Ishikawa (cell line): ENCODE measurements around the gene GRXCR2.

Experiments used
- CEBPB ChIP-seq: IDR thresholded peaks from 2 replicates; pipeline ENCODE4 v1.6.1; 2012
- CREB1 ChIP-seq: IDR thresholded peaks from 2 replicates; pipeline ENCODE4 v1.6.1; 2012; ENCODE audit warnings: low read depth
- EP300 ChIP-seq: IDR thresholded peaks from 2 replicates; pipeline ENCODE4 v1.6.1; 2012; ENCODE audit warnings: borderline replicate concordance
- FOXM1 ChIP-seq: IDR thresholded peaks from 2 replicates; pipeline ENCODE4 v1.6.1; 2012; ENCODE audit warnings: low read depth, borderline replicate concordance
- NFIC ChIP-seq: IDR thresholded peaks from 2 replicates; pipeline ENCODE4 v1.6.1; 2012
- RAD21 ChIP-seq: IDR thresholded peaks from 2 replicates; pipeline ENCODE4 v1.6.1; 2012; ENCODE audit warnings: low read depth
- TAF1 ChIP-seq: IDR thresholded peaks from 2 replicates; pipeline ENCODE4 v1.6.1; 2012; ENCODE audit warnings: low read depth, mild to moderate bottlenecking
- TCF12 ChIP-seq: IDR thresholded peaks from 2 replicates; pipeline ENCODE4 v1.6.1; 2012; ENCODE audit warnings: low read depth
- TEAD4 ChIP-seq: IDR thresholded peaks from 2 replicates; pipeline ENCODE4 v1.6.1; 2012
- YY1 ChIP-seq: IDR thresholded peaks from 2 replicates; pipeline ENCODE4 v1.6.1; 2012; ENCODE audit warnings: low read depth
- ZBTB7A ChIP-seq: IDR thresholded peaks from 2 replicates; pipeline ENCODE4 v1.6.1; 2012; ENCODE audit warnings: low read depth
- TF ChIP-seq, protein P1 (sequence below): IDR thresholded peaks from 2 replicates; pipeline ENCODE4 v1.6.1; 2012
- TF ChIP-seq, protein P2 (sequence below): IDR thresholded peaks from 2 replicates; pipeline ENCODE4 v1.6.1; 2012; ENCODE audit warnings: low read depth, mild to moderate bottlenecking
- TF ChIP-seq, protein P3 (sequence below): IDR thresholded peaks from 2 replicates; pipeline ENCODE4 v1.6.1; 2012

DNA sequence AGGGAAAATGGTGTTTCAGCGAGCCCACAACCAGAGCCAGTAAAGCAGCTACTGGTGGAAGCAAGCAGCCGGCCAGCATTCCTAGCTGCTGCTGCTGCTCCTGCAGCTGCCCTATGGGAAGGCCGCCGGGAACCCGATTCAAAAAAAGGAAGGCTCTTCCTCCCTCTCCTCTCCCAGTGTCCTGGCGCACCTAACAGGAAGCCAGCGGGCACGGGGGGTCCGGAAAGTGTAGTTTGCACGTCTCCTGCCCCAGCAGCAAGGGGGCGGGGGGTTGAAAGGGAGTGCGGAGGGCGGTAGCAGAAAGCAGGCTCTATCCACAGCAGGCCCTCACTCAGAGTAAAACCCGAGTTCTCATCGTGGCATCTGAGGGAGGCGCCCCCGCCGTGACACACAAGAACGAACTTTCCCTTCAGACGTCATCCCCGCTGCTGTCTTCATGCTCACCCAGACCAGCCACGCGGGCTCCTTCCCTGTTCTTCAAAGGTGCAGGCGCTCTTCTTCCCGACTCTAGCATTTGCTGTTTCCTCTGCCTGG, 16.5 kb downstream of the GRXCR2 start:
- no peak for TF ChIP-seq TCF12
- TF ChIP-seq, protein P1, sequence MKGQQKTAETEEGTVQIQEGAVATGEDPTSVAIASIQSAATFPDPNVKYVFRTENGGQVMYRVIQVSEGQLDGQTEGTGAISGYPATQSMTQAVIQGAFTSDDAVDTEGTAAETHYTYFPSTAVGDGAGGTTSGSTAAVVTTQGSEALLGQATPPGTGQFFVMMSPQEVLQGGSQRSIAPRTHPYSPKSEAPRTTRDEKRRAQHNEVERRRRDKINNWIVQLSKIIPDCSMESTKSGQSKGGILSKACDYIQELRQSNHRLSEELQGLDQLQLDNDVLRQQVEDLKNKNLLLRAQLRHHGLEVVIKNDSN: no peak
- TF ChIP-seq, protein P2, sequence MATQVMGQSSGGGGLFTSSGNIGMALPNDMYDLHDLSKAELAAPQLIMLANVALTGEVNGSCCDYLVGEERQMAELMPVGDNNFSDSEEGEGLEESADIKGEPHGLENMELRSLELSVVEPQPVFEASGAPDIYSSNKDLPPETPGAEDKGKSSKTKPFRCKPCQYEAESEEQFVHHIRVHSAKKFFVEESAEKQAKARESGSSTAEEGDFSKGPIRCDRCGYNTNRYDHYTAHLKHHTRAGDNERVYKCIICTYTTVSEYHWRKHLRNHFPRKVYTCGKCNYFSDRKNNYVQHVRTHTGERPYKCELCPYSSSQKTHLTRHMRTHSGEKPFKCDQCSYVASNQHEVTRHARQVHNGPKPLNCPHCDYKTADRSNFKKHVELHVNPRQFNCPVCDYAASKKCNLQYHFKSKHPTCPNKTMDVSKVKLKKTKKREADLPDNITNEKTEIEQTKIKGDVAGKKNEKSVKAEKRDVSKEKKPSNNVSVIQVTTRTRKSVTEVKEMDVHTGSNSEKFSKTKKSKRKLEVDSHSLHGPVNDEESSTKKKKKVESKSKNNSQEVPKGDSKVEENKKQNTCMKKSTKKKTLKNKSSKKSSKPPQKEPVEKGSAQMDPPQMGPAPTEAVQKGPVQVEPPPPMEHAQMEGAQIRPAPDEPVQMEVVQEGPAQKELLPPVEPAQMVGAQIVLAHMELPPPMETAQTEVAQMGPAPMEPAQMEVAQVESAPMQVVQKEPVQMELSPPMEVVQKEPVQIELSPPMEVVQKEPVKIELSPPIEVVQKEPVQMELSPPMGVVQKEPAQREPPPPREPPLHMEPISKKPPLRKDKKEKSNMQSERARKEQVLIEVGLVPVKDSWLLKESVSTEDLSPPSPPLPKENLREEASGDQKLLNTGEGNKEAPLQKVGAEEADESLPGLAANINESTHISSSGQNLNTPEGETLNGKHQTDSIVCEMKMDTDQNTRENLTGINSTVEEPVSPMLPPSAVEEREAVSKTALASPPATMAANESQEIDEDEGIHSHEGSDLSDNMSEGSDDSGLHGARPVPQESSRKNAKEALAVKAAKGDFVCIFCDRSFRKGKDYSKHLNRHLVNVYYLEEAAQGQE: no peak
- TF ChIP-seq EP300: no peak
- TF ChIP-seq, protein P3, sequence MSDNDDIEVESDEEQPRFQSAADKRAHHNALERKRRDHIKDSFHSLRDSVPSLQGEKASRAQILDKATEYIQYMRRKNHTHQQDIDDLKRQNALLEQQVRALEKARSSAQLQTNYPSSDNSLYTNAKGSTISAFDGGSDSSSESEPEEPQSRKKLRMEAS: no peak
- TF ChIP-seq FOXM1: no peak
- TF ChIP-seq TAF1: no peak
- TF ChIP-seq RAD21: no peak
- no peak for TF ChIP-seq YY1
- no peak for TF ChIP-seq CREB1
- TF ChIP-seq NFIC: no peak
- no peak for TF ChIP-seq TEAD4
- TF ChIP-seq ZBTB7A: no peak
- TF ChIP-seq CEBPB: no peak
